ENCODE data around the gene CAMK1G. TPM values are rescaled to one million over a fixed set of nuclear protein-coding genes. Genes with fewer than 3 reads are reported as not detected.

Gene CAMK1G
- total RNA-seq, 1 donor from 2014 or later: not detected

- Mint-ChIP-seq H3K4me3 (ENCODE audit: unreplicated experiment) (no peak overlapping the region), H3K4me1 (ENCODE audit: unreplicated experiment) (peaks cover 3% of the 10 kb centered on the region), H3K27me3 (ENCODE audit: unreplicated experiment) (peaks cover 17% of the 10 kb centered on the region), H3K27ac (ENCODE audit: unreplicated experiment) (no peak overlapping the region), H3K36me3 (ENCODE audit: low read depth, unreplicated experiment) (peaks cover 4% of the 10 kb centered on the region), H3K9me3 (ENCODE audit: unreplicated experiment) (no peaks in the 10 kb centered on the region)
- no peak for TF ChIP-seq CTCF (IDR thresholded peaks at IDR 0.05; ENCODE audit: unreplicated experiment)
- no peak for DNase-seq (ENCODE audit: low spot score)
These were observed 36.4 kb downstream of the CAMK1G start for GRCh38 chr1:209619696-209620486.

- Mint-ChIP-seq H3K36me3 (ENCODE audit: low read depth, unreplicated experiment) (peaks cover 4% of the 10 kb centered on the region), H3K9me3 (ENCODE audit: unreplicated experiment) (no peaks in the 10 kb centered on the region), H3K4me3 (ENCODE audit: unreplicated experiment) (no peak overlapping the region), H3K4me1 (ENCODE audit: unreplicated experiment) (peaks cover 3% of the 10 kb centered on the region), H3K27ac (ENCODE audit: unreplicated experiment) (no peak overlapping the region), H3K27me3 (ENCODE audit: unreplicated experiment) (peaks cover 18% of the 10 kb centered on the region)
- no peak for TF ChIP-seq CTCF (IDR thresholded peaks at IDR 0.05; ENCODE audit: unreplicated experiment)
- DNase-seq (ENCODE audit: low spot score): no peak
These were observed 37.0 kb downstream of the CAMK1G start for GRCh38 chr1:209620487-209620884.

- no peaks in the 10 kb centered on the region for H3K36me3 Mint-ChIP-seq (ENCODE audit: low read depth, unreplicated experiment)
- peaks cover 15% of the 10 kb centered on the region for H3K27me3 Mint-ChIP-seq (ENCODE audit: unreplicated experiment)
- no peak overlapping the region for H3K4me3 Mint-ChIP-seq (ENCODE audit: unreplicated experiment)
- no peak overlapping the region for H3K27ac Mint-ChIP-seq (ENCODE audit: unreplicated experiment)
- no peaks in the 10 kb centered on the region for H3K9me3 Mint-ChIP-seq (ENCODE audit: unreplicated experiment)
- TF ChIP-seq CTCF (IDR thresholded peaks at IDR 0.05; ENCODE audit: unreplicated experiment): no peak
- DNase-seq (ENCODE audit: low spot score): no peak
- H3K4me1 Mint-ChIP-seq (ENCODE audit: unreplicated experiment): peaks cover 3% of the 10 kb centered on the region
These were observed 37.8 kb downstream of the CAMK1G start for GRCh38 chr1:209621286-209621685.

- Mint-ChIP-seq H3K36me3 (ENCODE audit: low read depth, unreplicated experiment) (no peaks in the 10 kb centered on the region), H3K27ac (ENCODE audit: unreplicated experiment) (no peak overlapping the region), H3K4me1 (ENCODE audit: unreplicated experiment) (peaks cover 3% of the 10 kb centered on the region), H3K27me3 (ENCODE audit: unreplicated experiment) (peaks cover 15% of the 10 kb centered on the region), H3K9me3 (ENCODE audit: unreplicated experiment) (no peaks in the 10 kb centered on the region), H3K4me3 (ENCODE audit: unreplicated experiment) (no peak overlapping the region)
- DNase-seq (ENCODE audit: low spot score): no peak
- no peak for TF ChIP-seq CTCF (IDR thresholded peaks at IDR 0.05; ENCODE audit: unreplicated experiment)
These were observed 38.5 kb downstream of the CAMK1G start for GRCh38 chr1:209621741-209622655.
